Measurements from ENCODE around the gene RAD17. TPM values are rescaled to one million over a fixed set of nuclear protein-coding genes. Genes with fewer than 3 reads are reported as not detected.
"Not testable (repeated sequence)": the region's sequence is repeated elsewhere in the genome, so short reads cannot be mapped to it uniquely, and the experiment has no call there.

The RAD17 gene
- total and polyA plus RNA-seq, 2 of the 8 experiments (the other 6 are each of a cell fraction or from before 2014, with no cell fraction given) = 12.9 to 28.1 TPM

- TF ChIP-seq BRCA1 (IDR thresholded peaks at IDR 0.05; ENCODE audit: low read depth, low read length) (no peak), CHD2 (IDR thresholded peaks at IDR 0.05; ENCODE audit: low read length) (no peak)
Observed at GRCh38 chr5:69331528-69332445, 37.8 kb upstream of the RAD17 start (continued).

DNA sequence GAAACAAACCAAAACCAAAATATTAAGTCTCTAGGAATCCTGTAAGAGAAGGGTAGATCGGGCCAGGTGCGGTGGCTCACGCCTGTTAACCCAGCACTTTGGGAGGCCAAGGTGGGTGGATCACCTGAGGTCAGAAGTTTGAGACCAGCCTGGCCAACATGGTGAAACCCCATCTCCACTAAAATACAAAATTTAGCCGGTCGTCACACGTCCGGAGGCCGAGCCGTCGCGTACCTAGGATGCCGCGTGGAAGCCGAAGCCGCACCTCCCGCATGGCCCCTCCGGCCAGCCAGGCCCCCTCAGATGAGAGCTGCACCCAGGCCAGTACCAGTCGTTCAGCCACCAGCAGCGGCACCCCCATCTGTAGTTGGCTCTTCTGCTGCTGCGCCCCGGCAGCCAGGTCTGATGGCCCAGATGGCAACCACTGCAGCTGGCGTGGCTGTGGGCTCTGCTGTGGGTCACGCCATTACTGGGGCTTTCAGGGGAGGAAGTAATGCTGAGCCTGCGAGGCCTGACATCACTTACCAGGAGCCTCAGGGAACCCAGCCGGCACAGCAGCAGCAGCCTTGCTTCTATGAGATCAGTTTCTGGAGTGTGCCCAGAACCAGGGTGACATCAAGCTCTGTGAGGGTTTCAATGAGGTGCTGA is 35.8 kb upstream of the RAD17 start:
- H3K79me1 ChIP-seq (ENCODE audit: low read depth, low read length); H3K36me3 ChIP-seq (ENCODE audit: control insufficient read depth in 2 of 4, insufficient read depth in 4 of 4, low read length in 3 of 4); H4K5ac ChIP-seq (ENCODE audit: insufficient read length, low read depth, low read length); H2BK120ac ChIP-seq (replicated peaks; ENCODE audit: low read depth, low read length); H2BK15ac ChIP-seq (ENCODE audit: low read length); H3K14ac ChIP-seq (ENCODE audit: insufficient read length); H4K91ac ChIP-seq (replicated peaks; ENCODE audit: insufficient read length, low read length); H3K4ac ChIP-seq (replicated peaks; ENCODE audit: insufficient read length, low read depth, low read length); H3K4me1 ChIP-seq (replicated peaks in 1 of 4; ENCODE audit: control insufficient read depth in 3 of 4, insufficient read depth in 4 of 4, low read length in 3 of 4); H3K23me2 ChIP-seq (ENCODE audit: low read depth, low read length); H3K56ac ChIP-seq (replicated peaks; ENCODE audit: insufficient read length, low read depth, low read length); H3K27me3 ChIP-seq (replicated peaks in 1 of 4; ENCODE audit: control insufficient read depth in 3 of 4, extremely low read depth in 1 of 4, insufficient read depth in 3 of 4, low read length in 3 of 4); H2BK12ac ChIP-seq (ENCODE audit: low read depth, low read length); H3K4me2 ChIP-seq (ENCODE audit: insufficient read depth in 1 of 2, low read depth in 2 of 2, low read length in 2 of 2); H3K23ac ChIP-seq (ENCODE audit: insufficient read length); H3K9ac ChIP-seq (replicated peaks in 1 of 4; ENCODE audit: extremely low read depth in 1 of 4, low read depth in 3 of 4, low read length in 3 of 4); H3K27ac ChIP-seq (ENCODE audit: low read depth, low read length); H2AK5ac ChIP-seq (ENCODE audit: low read depth, low read length); H4K8ac ChIP-seq (ENCODE audit: extremely low read depth, insufficient read depth, low read length); FAIRE-seq; H3K4me3 ChIP-seq (ENCODE audit: extremely low read depth in 1 of 4, insufficient read depth in 2 of 4, low read depth in 3 of 4, low read length in 4 of 4); H2AFZ ChIP-seq (ENCODE audit: low read length); H3K9me3 ChIP-seq (ENCODE audit: insufficient read depth in 2 of 2, low read depth in 1 of 2, low read length in 1 of 2); H3K18ac ChIP-seq (ENCODE audit: extremely low read depth, low read length); H3K79me2 ChIP-seq (ENCODE audit: control insufficient read depth in 1 of 2, insufficient read depth in 2 of 2, low read length in 2 of 2); H2BK5ac ChIP-seq (ENCODE audit: low read depth, low read length); H2BK20ac ChIP-seq (ENCODE audit: low read length); H4K20me1 ChIP-seq (replicated peaks in 1 of 2; ENCODE audit: control insufficient read depth in 1 of 2, insufficient read depth in 2 of 2, low read length in 2 of 2): not testable (repeated sequence)
- ChIA-PET POLR2A (ENCODE audit: partially characterized antibody) (interaction anchor here (1.0 to 1.5 kb wide), 2 partner anchors 22 to 26 kb away, joined by 3 read pairs; no protein-coding TSS in a partner anchor), CTCF (ENCODE audit: partially characterized antibody) (interaction anchor here (0.6 to 3.0 kb wide), 27 partner anchors 8 to 1986 kb away, joined by 3 to 28 read pairs (median 4); partner anchors contain the start of genes CDK7 and SLC30A5)
- peak in 1 of 2 experiments; percentile 41 for DNase-seq (ENCODE audit: low read depth in 1 of 2, low spot score in 2 of 2)
- 94% methylated on average over 25 of the region's 25 CpGs; no CpG with 5 or more reads in 1 of the 2 experiments for WGBS, 2 experiments (ENCODE audit: extremely low coverage in 1 of 2, insufficient coverage in 1 of 2, insufficient read length in 1 of 2, insufficient replicate concordance in 2 of 2, low coverage in 1 of 2, low lambda C conversion rate in 2 of 2, missing lambda C conversion rate in 1 of 2)
